ENCODE measurements around the gene NCKAP1.

The NCKAP1 gene

GRCh38 chr2:183037074-183037552 is 1.1 kb downstream of the NCKAP1 start:
- Histone ChIP-seq H3K27ac (ENCODE audit: poor library complexity, severe bottlenecking) (peak overlapping the region; percentile 91), H3K36me3 (ENCODE audit: low read depth) (0 out of 2 replicates have a peak, but pooled peaks cover 3% of the 10 kb centered on the region), H3K4me3 (ENCODE audit: severe bottlenecking) (peak overlapping the region; percentile 92), H3K4me1 (ENCODE audit: insufficient read depth, poor library complexity, severe bottlenecking) (peaks cover 30% of the 10 kb centered on the region), H3K27me3 (ENCODE audit: insufficient read depth, poor library complexity, severe bottlenecking) (no peaks in the 10 kb centered on the region), H3K9me3 (ENCODE audit: severe bottlenecking) (no peaks in the 10 kb centered on the region)
- DNase-seq (ENCODE audit: low spot score) (no peak), ATAC-seq (ENCODE audit: low read depth) (peak; percentile 43)
- TF ChIP-seq CTCF (IDR thresholded peaks at IDR 0.05; ENCODE audit: poor library complexity, severe bottlenecking), result no peak

- no peak for TF ChIP-seq CTCF (IDR thresholded peaks at IDR 0.05; ENCODE audit: poor library complexity, severe bottlenecking)
- Histone ChIP-seq H3K27me3 (ENCODE audit: insufficient read depth, poor library complexity, severe bottlenecking) (no peaks in the 10 kb centered on the region), H3K9me3 (ENCODE audit: severe bottlenecking) (no peaks in the 10 kb centered on the region), H3K4me1 (ENCODE audit: insufficient read depth, poor library complexity, severe bottlenecking) (peaks cover 40% of the 10 kb centered on the region), H3K36me3 (ENCODE audit: low read depth) (0 out of 2 replicates have a peak, but pooled peaks cover 3% of the 10 kb centered on the region), H3K27ac (ENCODE audit: poor library complexity, severe bottlenecking) (peak overlapping the region; percentile 91), H3K4me3 (ENCODE audit: severe bottlenecking) (peak overlapping the region; percentile 92)
- ATAC-seq (ENCODE audit: low read depth) (no peak), DNase-seq (ENCODE audit: low spot score) (no peak)
Measured at GRCh38 chr2:183035954-183036669, 2.1 kb downstream of the NCKAP1 start.

- Histone ChIP-seq H3K4me3 (ENCODE audit: severe bottlenecking) (peak overlapping the region; percentile 92), H3K27ac (ENCODE audit: poor library complexity, severe bottlenecking) (peak overlapping the region; percentile 91), H3K4me1 (ENCODE audit: insufficient read depth, poor library complexity, severe bottlenecking) (peaks cover 41% of the 10 kb centered on the region), H3K36me3 (ENCODE audit: low read depth) (0 out of 2 replicates have a peak, but pooled peaks cover 3% of the 10 kb centered on the region), H3K9me3 (ENCODE audit: severe bottlenecking) (no peaks in the 10 kb centered on the region), H3K27me3 (ENCODE audit: insufficient read depth, poor library complexity, severe bottlenecking) (no peaks in the 10 kb centered on the region)
- no peak for DNase-seq (ENCODE audit: low spot score)
- TF ChIP-seq CTCF (IDR thresholded peaks at IDR 0.05; ENCODE audit: poor library complexity, severe bottlenecking), result no peak
- no peak for ATAC-seq (ENCODE audit: low read depth)
Measured at GRCh38 chr2:183035298-183035953, 2.8 kb downstream of the NCKAP1 start.

GRCh38 chr2:183034806-183035205 is 3.5 kb downstream of the NCKAP1 start:
- Histone ChIP-seq H3K4me3 (ENCODE audit: severe bottlenecking) (no peak overlapping the region), H3K36me3 (ENCODE audit: low read depth) (0 out of 2 replicates have a peak, but pooled peaks cover 3% of the 10 kb centered on the region), H3K9me3 (ENCODE audit: severe bottlenecking) (no peaks in the 10 kb centered on the region), H3K4me1 (ENCODE audit: insufficient read depth, poor library complexity, severe bottlenecking) (peaks cover 41% of the 10 kb centered on the region), H3K27ac (ENCODE audit: poor library complexity, severe bottlenecking) (peak overlapping the region; percentile 91), H3K27me3 (ENCODE audit: insufficient read depth, poor library complexity, severe bottlenecking) (no peaks in the 10 kb centered on the region)
- TF ChIP-seq CTCF (IDR thresholded peaks at IDR 0.05; ENCODE audit: poor library complexity, severe bottlenecking), result no peak
- ATAC-seq (ENCODE audit: low read depth), result no peak
- DNase-seq (ENCODE audit: low spot score), result no peak

All from RWPE2 (cell line).